GM12872 (cell line): ENCODE measurements around the gene FKBP3.

Experiments
- CTCF ChIP-seq: IDR thresholded peaks from 3 replicates; pipeline ENCODE4 v1.5.1; 2011; ENCODE audit warnings: low read depth, mild to moderate bottlenecking, low read length, moderate library complexity; ENCODE audit not compliant: insufficient read depth

FKBP3 gene

GRCh38 chr14:45112896-45113781, 21.1 kb downstream of the FKBP3 start:
- TF ChIP-seq CTCF = no peak

GRCh38 chr14:45104561-45104960, 29.7 kb downstream of the FKBP3 start:
- TF ChIP-seq CTCF = no peak

- no peak for TF ChIP-seq CTCF
These were observed 30.5 kb downstream of the FKBP3 start for GRCh38 chr14:45103806-45104205.

GRCh38 chr14:45096218-45096617, 38.1 kb downstream of the FKBP3 start:
- no peak for TF ChIP-seq CTCF

- no peak for TF ChIP-seq CTCF
These were observed 39.1 kb downstream of the FKBP3 start for GRCh38 chr14:45095143-45095542.

- TF ChIP-seq CTCF = no peak
These were observed 40.0 kb downstream of the FKBP3 start for GRCh38 chr14:45094275-45094674.

- no peak for TF ChIP-seq CTCF
These were observed 42.6 kb downstream of the FKBP3 start for GRCh38 chr14:45091710-45092109.

GRCh38 chr14:45089813-45090212, 44.5 kb downstream of the FKBP3 start:
- TF ChIP-seq CTCF = no peak
